Heart left ventricle (tissue), 13 donors: ENCODE measurements around the gene TANGO6.

ENCODE experiments used
- CTCF ChIP-seq, 12 donors: fragments of 200-600 bp; sonication (generic) in 4 of 12; IDR thresholded peaks; one replicate each; pipeline versions ENCODE4 v1.5.0 to v1.8.0; 2018 to 2022; ENCODE audit warnings: antibody characterized with exemption in 12 of 12, mild to moderate bottlenecking in 5 of 12
- POLR2A ChIP-seq, 2 donors: fragments of 450-650 bp; IDR thresholded peaks; one replicate each; pipeline ENCODE4 v1.6.1; 2017; ENCODE audit warnings: antibody characterized with exemption in 2 of 2, mild to moderate bottlenecking in 2 of 2, moderate library complexity in 2 of 2
- donor health status: ischemic (EF 13 %, LVEDD 7.1; RV severe dilation, severe dysfunction).
- donor health status: DM: no; HTN: yes; CAD: no.
- donor health status: DM: no; HTN: no; CAD: no.
- donor health status: ischemic (EF 25% LVEDD 6.9; RV normal size, moderate dysfunction).
- donor health status: ischemic (EF 25% LVEDD 5.7; RV mildly dilated, moderate dysfunction).
- donor health status: ischemic (EF 35%, LVEDD 5.7; RV mildly dilated, moderate dysfunction).
- donor health status: nonischemic (EF 11% LVEDD 7.7; RV severe dilation, severe dysfunction).
- donor health status: DM: yes; HTN: yes; CAD: no.
- donor health status: PGD.
- donor health status: ischemic (EF 29% LVEDD 5.4; RV normal size, mild dysfunction).
- donor health status: nonischemic (EF 23%, LVEDD 6.1; RV moderate dilation, normal function).

GRCh38 chr16:68992521-68992920, 149.2 kb downstream of the TANGO6 start:
- TF ChIP-seq CTCF (IDR thresholded peaks at IDR 0.05) (no peak), POLR2A (IDR thresholded peaks at IDR 0.05) (no peak)
